HEK293T (cell line): Measurements from ENCODE around the gene MMP14.

Experiments used
- BHLHE40 ChIP-seq: fragments of 450-650 bp; IDR thresholded peaks from 2 replicates; pipeline ENCODE4 v1.6.1; 2016; ENCODE audit warnings: mild to moderate bottlenecking, moderate library complexity, borderline replicate concordance
- FOXK2 ChIP-seq: fragments of 450-650 bp; IDR thresholded peaks from 2 replicates; pipeline ENCODE4 v1.6.1; 2016; ENCODE audit warnings: mild to moderate bottlenecking
- HDGF ChIP-seq: fragments of 450-650 bp; IDR thresholded peaks from 2 replicates; pipeline ENCODE4 v1.6.1; 2017; ENCODE audit warnings: antibody characterized with exemption, borderline replicate concordance

DNA sequence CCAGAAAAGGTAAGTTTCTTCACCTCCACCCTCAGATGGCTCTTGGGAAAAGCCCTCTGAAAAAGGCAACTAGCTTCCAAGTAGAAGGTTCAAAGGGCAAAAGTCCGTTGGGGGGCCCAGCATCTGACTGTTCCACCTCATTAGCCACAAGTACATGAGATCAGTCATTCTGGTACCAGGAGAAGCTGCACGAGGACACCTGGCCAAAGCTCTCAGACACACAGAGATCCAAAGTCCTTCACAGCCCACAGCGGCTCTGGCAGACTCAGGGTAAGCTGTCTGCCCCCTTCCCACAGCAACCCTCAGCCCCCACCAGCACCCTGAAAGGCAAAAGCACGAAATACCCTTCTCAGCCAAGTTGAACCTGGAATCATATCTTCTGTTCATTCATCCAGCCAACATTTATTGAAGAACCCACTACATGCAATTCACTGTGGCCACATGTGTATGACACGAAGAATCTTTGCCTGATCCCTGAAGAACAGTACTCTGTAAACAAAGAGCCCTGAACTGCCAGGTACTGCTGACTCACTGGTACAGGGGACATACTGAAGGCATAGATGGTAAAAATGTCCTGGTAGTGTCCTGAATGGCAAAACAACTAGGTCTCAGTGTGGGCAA, 40.2 kb upstream of the MMP14 start:
- TF ChIP-seq HDGF (no peak), FOXK2 (no peak), BHLHE40 (no peak)
